Measurements from ENCODE around the gene PIP4P1. TPM values are rescaled to one million over a fixed set of nuclear protein-coding genes. Genes with fewer than 3 reads are reported as not detected.

The PIP4P1 gene
- total and polyA plus RNA-seq, 9 of the 15 experiments (the other 6 are each of a cell fraction or from before 2014, with no cell fraction given): 5.3 to 20.9 (median 10.7) TPM

- TF ChIP-seq ZBED1 (IDR thresholded peaks at IDR 0.05): no peak
- peak in 1 of 2 experiments; percentile 64; a peak in 2 of 4 replicates for TF ChIP-seq TEAD1 (CRISPR knock-in tag; IDR thresholded peaks at IDR 0.05)
- peak; percentile 42; the same call in 1 of the 2 replicates for TF ChIP-seq EP300 (IDR thresholded peaks at IDR 0.05; ENCODE audit: low read length)
- TF ChIP-seq SP1 (CRISPR knock-in tag; IDR thresholded peaks at IDR 0.05): peak; percentile 44; the same call in 1 of the 2 replicates
- peak; percentile 35; the same call in 1 of the 2 replicates for TF ChIP-seq GATA2 (CRISPR knock-in tag; IDR thresholded peaks at IDR 0.05)
- no peak for TF ChIP-seq KLF6 (CRISPR knock-in tag; IDR thresholded peaks at IDR 0.05; ENCODE audit: borderline replicate concordance)
- peak; percentile 53; the same call in 1 of the 2 replicates for TF ChIP-seq SUPT5H (IDR thresholded peaks at IDR 0.05)
- no peak for TF ChIP-seq ZNF165 (CRISPR knock-in tag; IDR thresholded peaks at IDR 0.05; ENCODE audit: borderline replicate concordance)
- no peak for TF ChIP-seq ZNF644 (tag; IDR thresholded peaks at IDR 0.05; ENCODE audit: low read depth)
- 0 out of 2 replicates have a peak, but pooled peaks have one; percentile 20 for TF ChIP-seq ZNF592 (IDR thresholded peaks at IDR 0.05)
- 0 out of 4 replicates have a peak, but pooled peaks of 1 of the 2 experiments have one; percentile 28 for TF ChIP-seq ZMIZ1 (IDR thresholded peaks at IDR 0.05; ENCODE audit: low read depth in 2 of 2, low read length in 2 of 2)
- 0 out of 4 replicates have a peak, but pooled peaks of 1 of the 2 experiments have one; percentile 23 for TF ChIP-seq ZNF639 (CRISPR knock-in tag; conservative IDR thresholded peaks at IDR 0.05 in 1 of 2, IDR thresholded peaks at IDR 0.05 in 1 of 2)
- TF ChIP-seq ZNF766 (CRISPR knock-in tag; conservative IDR thresholded peaks at IDR 0.05): 0 out of 2 replicates have a peak, but pooled peaks have one; percentile 33
- peak; percentile 79 for TF ChIP-seq CBFA2T3 (IDR thresholded peaks at IDR 0.05)
- TF ChIP-seq NCOR1 (IDR thresholded peaks at IDR 0.05): peak; percentile 56; the same call in 1 of the 2 replicates
- no peak for TF ChIP-seq ARID3B (CRISPR knock-in tag; IDR thresholded peaks at IDR 0.05; ENCODE audit: borderline replicate concordance)
Observed at GRCh38 chr14:20477211-20477876, 16.1 kb upstream of the PIP4P1 start (continued).
